Mammary epithelial cell (primary cell): ENCODE measurements around the gene SCGB1D2.

ENCODE experiments used
- CTCF ChIP-seq, 2 donors: IDR thresholded peaks in 1 of 2; conservative IDR thresholded peaks in 1 of 2; 2 replicates each; pipeline ENCODE4 v1.5.1; 2011 to 2012; ENCODE audit warnings: inconsistent platforms in 2 of 2, low read length in 2 of 2, mild to moderate bottlenecking in 2 of 2, control low read depth in 1 of 2, low read depth in 1 of 2; ENCODE audit not compliant: insufficient read depth in 1 of 2; ENCODE audit errors: extremely low read depth in 1 of 2
- EZH2 ChIP-seq: IDR thresholded peaks from 2 replicates; pipeline ENCODE4 v1.6.1; 2012; ENCODE audit warnings: low read length, inconsistent platforms, borderline replicate concordance

DNA sequence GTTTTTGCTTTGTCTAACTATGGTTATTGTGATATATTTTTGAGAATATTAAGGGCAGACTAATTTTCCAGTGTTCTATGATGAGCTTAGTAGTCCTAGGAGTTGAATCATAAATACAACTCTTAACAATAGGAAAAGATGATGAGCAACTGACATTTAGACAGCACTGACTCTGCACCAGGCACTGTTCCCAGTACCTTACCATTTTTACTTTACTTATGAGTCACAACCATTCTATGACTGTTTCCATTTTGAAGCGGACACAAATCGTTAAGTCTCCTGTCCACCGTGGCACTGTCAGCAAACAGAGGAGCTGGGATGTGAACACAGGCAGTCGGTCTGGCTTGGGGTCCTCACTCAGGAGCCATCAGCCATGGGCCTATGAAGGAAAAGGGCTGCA, 24.5 kb downstream of the SCGB1D2 start:
- TF ChIP-seq CTCF (conservative IDR thresholded peaks at IDR 0.05 in 1 of 2, IDR thresholded peaks at IDR 0.05 in 1 of 2; ENCODE audit: extremely low read depth in 1 of 2, insufficient read depth in 1 of 2, low read depth in 1 of 2, low read length in 2 of 2): no peak
- no peak for TF ChIP-seq EZH2
